HG02885 (cell line): ENCODE measurements around the gene CACNA1E.

Experiments
- ATAC-seq: cut with Tn5 transposase; IDR thresholded peaks from one replicate; pipeline ENCODE4 v1.9.1; 2021; ENCODE audit warnings: mild to moderate bottlenecking; ENCODE audit not compliant: unreplicated experiment, poor library complexity

The CACNA1E gene

GRCh38 chr1:181662606-181663005 is 179.3 kb downstream of the CACNA1E start:
- no peak for ATAC-seq

GRCh38 chr1:181664543-181664942 is 181.2 kb downstream of the CACNA1E start:
- no peak for ATAC-seq

- no peak for ATAC-seq
These were observed 185.9 kb downstream of the CACNA1E start for GRCh38 chr1:181669246-181669645.

GRCh38 chr1:181674617-181675016 is 191.3 kb downstream of the CACNA1E start:
- ATAC-seq = no peak

GRCh38 chr1:181675091-181675917 is 192.0 kb downstream of the CACNA1E start:
- ATAC-seq = no peak

GRCh38 chr1:181675918-181676190 is 192.5 kb downstream of the CACNA1E start:
- no peak for ATAC-seq

GRCh38 chr1:181676269-181676668 is 193.0 kb downstream of the CACNA1E start:
- ATAC-seq = peak; percentile 64

- no peak for ATAC-seq
These were observed 197.0 kb downstream of the CACNA1E start for GRCh38 chr1:181680332-181680731.

GRCh38 chr1:181680871-181681270 is 197.6 kb downstream of the CACNA1E start:
- ATAC-seq = no peak

- no peak for ATAC-seq
These were observed 201.9 kb downstream of the CACNA1E start for GRCh38 chr1:181685211-181685610.

- no peak for ATAC-seq
These were observed 218.6 kb downstream of the CACNA1E start for GRCh38 chr1:181701891-181702290.

GRCh38 chr1:181704546-181704945 is 221.2 kb downstream of the CACNA1E start:
- no peak for ATAC-seq

GRCh38 chr1:181711820-181712219 is 228.5 kb downstream of the CACNA1E start:
- no peak for ATAC-seq

GRCh38 chr1:181712711-181713110 is 229.4 kb downstream of the CACNA1E start:
- ATAC-seq = no peak

- ATAC-seq = no peak
These were observed 231.1 kb downstream of the CACNA1E start for GRCh38 chr1:181714428-181714827.

- no peak for ATAC-seq
These were observed 234.7 kb downstream of the CACNA1E start for GRCh38 chr1:181718034-181718433.

GRCh38 chr1:181726320-181727012 is 243.1 kb downstream of the CACNA1E start:
- ATAC-seq = no peak

GRCh38 chr1:181730606-181731005 is 247.3 kb downstream of the CACNA1E start:
- no peak for ATAC-seq

- no peak for ATAC-seq
These were observed 249.1 kb downstream of the CACNA1E start for GRCh38 chr1:181732218-181732990.

- ATAC-seq = no peak
These were observed 250.2 kb downstream of the CACNA1E start for GRCh38 chr1:181733486-181733885.

- no peak for ATAC-seq
These were observed 253.7 kb downstream of the CACNA1E start for GRCh38 chr1:181737056-181737455.
